Stimulated activated CD4-positive, alpha-beta T cell treated with anti-CD3 and anti-CD28 coated beads, TNF-alpha, amount 100 ng/mL, for 1 hour (primary cell): ENCODE data around the gene ANKRD35.

Experiments used
- DNase-seq, 3 donors: peaks; one replicate each; pipeline ENCODE4 v3.0.0-alpha.2; 2020; ENCODE audit warnings: low read depth in 3 of 3, low spot score in 1 of 3

The ANKRD35 gene

GRCh38 chr1:145897969-145898368 lies 12.3 kb upstream of the ANKRD35 start:
- DNase-seq: no peak

- no peak for DNase-seq
Observed at GRCh38 chr1:145895471-145895870, 9.8 kb upstream of the ANKRD35 start.

- DNase-seq: no peak
Observed at GRCh38 chr1:145893306-145894055, 7.8 kb upstream of the ANKRD35 start.

GRCh38 chr1:145892486-145893087 lies 6.9 kb upstream of the ANKRD35 start:
- no peak for DNase-seq

GRCh38 chr1:145891587-145892485 lies 6.2 kb upstream of the ANKRD35 start:
- peak in 2 of 3 donors; percentile 10 to 45 for DNase-seq

- no peak for DNase-seq
Observed at GRCh38 chr1:145891143-145891542, 5.5 kb upstream of the ANKRD35 start.

- no peak for DNase-seq
Observed at GRCh38 chr1:145889722-145890121, 4.1 kb upstream of the ANKRD35 start.

- no peak for DNase-seq
Observed at GRCh38 chr1:145887631-145888030, 2.0 kb upstream of the ANKRD35 start.

GRCh38 chr1:145886816-145887215 lies 1.1 kb upstream of the ANKRD35 start:
- no peak for DNase-seq

GRCh38 chr1:145886390-145886789 lies 724 bp upstream of the ANKRD35 start:
- no peak for DNase-seq

- DNase-seq: no peak
Observed at GRCh38 chr1:145884675-145885074, 991 bp downstream of the ANKRD35 start.

GRCh38 chr1:145879775-145880174 lies 5.9 kb downstream of the ANKRD35 start:
- DNase-seq: no peak

GRCh38 chr1:145878724-145879123 lies 6.9 kb downstream of the ANKRD35 start:
- no peak for DNase-seq

- no peak for DNase-seq
Observed at GRCh38 chr1:145877923-145878486, 7.7 kb downstream of the ANKRD35 start.

GRCh38 chr1:145874646-145875045 lies 11.0 kb downstream of the ANKRD35 start:
- no peak for DNase-seq

- peak in 1 of 3 donors; percentile 8 for DNase-seq
Observed at GRCh38 chr1:145871994-145872924, 13.4 kb downstream of the ANKRD35 start.

GRCh38 chr1:145868232-145868631 lies 17.4 kb downstream of the ANKRD35 start:
- no peak for DNase-seq

- no peak for DNase-seq
Observed at GRCh38 chr1:145863282-145864018, 22.2 kb downstream of the ANKRD35 start.

- peak; percentile 29 to 64 (median 48) for DNase-seq
Observed at GRCh38 chr1:145859491-145860023, 26.1 kb downstream of the ANKRD35 start.
